ENCODE data around the gene FAM78A.

GRCh38 chr9:131271506-131271931 is 4.8 kb downstream of the FAM78A start:
- TF ChIP-seq CTCF (IDR thresholded peaks at IDR 0.05) (no peak), EZH2 (IDR thresholded peaks at IDR 0.05; ENCODE audit: borderline replicate concordance, insufficient read depth, low read depth, low read length, poor library complexity, severe bottlenecking) (no peak)

All from B cell (primary cell).